Measurements from ENCODE around the gene WNT3.
"Not testable (repeated sequence)": the region's sequence is repeated elsewhere in the genome, so short reads cannot be mapped to it uniquely, and the experiment has no call there.

WNT3 gene, protein sequence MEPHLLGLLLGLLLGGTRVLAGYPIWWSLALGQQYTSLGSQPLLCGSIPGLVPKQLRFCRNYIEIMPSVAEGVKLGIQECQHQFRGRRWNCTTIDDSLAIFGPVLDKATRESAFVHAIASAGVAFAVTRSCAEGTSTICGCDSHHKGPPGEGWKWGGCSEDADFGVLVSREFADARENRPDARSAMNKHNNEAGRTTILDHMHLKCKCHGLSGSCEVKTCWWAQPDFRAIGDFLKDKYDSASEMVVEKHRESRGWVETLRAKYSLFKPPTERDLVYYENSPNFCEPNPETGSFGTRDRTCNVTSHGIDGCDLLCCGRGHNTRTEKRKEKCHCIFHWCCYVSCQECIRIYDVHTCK
- long read RNA-seq, donor 1, result 0 reads
- long read RNA-seq, donor 2, result 0 reads
- long read RNA-seq, donor 3, result 0 reads
- long read RNA-seq, donor 4, partial matches to known transcripts, result 0 of 5 reads
- long read RNA-seq, donor 4, other reads (novel, unspliced or antisense), result 5 of 5 reads
- long read RNA-seq, donor 5, result 0 reads
- long read RNA-seq, donor 6, result 0 reads
- long read RNA-seq, donor 7, result 0 reads
- long read RNA-seq, donor 8, partial matches to known transcripts, result 0 of 1 reads
- long read RNA-seq, donor 8, other reads (novel, unspliced or antisense), result 0 of 1 reads

DNA sequence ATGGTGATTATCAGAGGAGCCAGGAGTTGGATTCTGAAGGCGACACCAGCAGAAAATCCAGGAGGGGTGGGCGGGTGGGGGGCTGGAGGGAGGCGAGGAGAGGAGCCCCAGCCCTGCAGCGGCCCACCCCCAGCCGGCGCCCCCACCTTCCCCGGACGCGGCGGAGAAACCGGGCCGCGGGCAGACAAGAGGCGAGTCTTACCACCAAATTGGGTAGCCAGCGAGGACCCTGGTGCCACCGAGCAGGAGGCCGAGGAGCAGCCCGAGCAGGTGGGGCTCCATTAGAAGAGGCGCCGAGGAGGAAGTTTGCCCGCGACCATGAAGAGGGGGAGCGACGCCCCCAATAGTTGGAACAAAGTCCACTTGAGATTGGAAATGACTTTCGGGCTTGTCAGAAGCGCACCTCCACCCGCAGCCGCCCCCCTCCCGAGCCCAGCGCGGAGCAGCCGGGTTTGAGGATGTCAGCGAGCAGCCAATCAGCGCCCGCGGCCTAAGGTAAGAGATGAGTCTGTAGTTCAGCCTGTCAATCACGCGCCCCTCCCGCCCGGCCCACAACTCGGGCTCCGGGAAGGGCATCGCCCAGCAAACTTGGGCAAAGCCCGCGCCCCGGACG, at the start of gene WNT3:
WNT3 (minus strand) TSS at position 377 of the 613 bp plus-strand sequence; CDS start at position 282, 95 bp downstream.
- peak; percentile 47 for DNase-seq

DNA sequence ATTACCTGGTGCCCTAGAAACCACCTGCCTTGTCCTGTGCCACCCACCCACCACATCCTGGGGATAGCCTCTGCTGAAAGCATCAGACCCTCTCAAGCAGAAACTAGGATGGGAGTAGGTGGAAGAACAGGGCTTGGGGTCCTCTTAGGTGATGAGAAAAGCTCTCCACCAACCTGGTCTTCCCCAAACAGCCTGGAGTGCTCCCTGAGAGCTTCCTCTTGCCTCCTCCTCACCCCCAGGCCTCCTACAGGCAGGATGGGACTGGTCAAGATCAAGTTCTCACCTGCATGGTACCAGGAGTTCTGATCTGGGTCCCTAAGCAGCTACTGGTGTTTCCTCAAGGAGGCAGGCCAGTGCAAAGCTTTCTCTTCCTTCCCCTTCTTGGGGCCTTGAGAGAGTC, 48.3 kb upstream of the WNT3 start:
- no peak for DNase-seq

DNA sequence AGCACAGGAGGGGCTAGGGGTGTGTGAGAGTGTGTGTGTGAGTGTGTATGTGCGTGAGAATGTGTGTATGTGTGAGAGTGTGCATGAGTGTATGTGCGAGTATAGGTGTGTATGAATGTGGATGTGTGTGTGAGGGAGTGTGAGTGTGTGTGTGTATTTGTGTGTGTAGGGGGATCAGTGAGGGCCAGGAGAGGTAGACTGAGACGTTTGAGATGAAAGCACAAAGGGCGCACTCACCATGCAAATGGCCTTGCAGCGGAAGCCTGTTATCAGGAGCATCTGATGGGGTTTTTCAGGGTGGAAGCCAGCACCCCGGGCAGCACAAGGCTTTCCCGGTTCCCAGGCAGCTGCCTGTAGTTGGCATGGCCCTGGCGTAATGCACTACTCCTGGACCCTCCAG, 47.8 kb upstream of the WNT3 start:
- DNase-seq, result no peak

DNA sequence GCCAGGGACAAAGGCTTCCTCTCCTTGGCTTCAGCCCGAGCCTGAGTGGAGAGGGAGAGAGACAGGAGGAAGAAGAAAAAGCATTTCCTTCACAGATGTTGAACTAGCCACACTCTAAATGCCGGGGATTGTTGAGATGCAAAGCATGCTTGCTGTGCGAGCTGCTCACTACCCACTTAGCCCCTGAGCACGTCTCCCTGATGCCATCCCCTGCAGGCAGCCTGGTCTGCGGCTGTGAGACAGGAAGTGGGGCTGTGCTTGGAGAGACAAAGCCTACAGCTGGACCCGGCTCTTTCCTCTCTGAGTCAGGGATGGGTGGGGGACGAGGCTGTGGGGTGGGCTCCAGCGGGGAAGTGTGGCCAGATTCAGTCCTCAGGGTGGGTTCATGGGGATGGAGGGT, 46.6 kb upstream of the WNT3 start:
- no peak for DNase-seq

DNA sequence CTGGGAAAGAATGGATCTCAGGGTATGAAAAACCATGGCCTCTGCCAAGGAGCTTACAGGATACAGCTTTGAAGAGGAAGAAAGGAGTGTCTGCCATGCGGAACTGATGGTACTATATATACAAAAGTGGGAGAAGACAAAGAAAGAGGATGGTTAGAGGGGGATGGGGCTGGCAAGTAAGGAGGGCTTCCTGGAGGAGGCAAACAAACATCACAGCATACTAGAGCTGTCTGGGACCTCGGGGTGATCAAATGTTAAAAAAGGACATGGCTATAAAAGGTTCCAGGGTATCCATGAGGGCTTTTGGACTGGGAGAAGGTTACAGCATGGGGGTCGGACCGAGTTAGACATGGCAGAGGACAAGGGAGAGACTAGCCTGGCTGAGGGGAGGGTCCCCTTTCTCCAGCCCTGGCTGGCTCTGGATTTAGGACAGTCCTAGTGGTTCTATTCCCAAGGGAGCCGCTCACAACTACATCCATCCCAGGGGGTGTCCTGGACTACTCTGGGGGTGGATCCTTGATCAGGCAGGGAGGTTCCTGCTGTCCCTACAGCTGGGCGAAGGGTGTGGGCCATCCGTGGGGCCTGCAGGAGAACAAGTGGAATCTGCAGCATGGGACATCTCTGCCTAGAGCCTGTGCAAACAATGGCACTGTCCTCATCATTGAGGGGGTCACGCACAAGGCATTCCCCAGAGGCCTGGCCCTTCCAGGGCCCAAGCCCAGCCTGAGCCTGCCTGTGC, 45.1 kb upstream of the WNT3 start:
- DNase-seq, result no peak

DNA sequence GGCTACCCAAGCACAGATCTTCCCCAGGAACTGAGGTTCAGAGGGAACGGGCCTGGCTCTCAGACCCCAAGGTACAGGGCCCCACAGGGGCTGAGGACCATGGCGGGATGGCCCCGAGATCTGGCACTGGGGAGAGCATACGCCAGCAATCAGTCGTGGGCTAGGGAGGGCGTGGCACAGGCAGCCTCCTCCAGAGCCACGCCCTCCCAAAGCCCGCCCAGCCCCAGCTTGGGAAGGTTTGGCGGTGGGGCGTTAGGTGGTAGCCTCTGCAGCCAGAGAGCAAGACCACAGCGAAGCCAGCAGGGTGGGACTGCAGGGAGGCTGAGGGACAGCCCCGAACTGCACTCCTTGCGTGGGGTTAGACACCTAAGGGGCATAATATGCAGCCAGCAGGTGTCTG, 44.5 kb upstream of the WNT3 start:
- DNase-seq, result no peak

DNA sequence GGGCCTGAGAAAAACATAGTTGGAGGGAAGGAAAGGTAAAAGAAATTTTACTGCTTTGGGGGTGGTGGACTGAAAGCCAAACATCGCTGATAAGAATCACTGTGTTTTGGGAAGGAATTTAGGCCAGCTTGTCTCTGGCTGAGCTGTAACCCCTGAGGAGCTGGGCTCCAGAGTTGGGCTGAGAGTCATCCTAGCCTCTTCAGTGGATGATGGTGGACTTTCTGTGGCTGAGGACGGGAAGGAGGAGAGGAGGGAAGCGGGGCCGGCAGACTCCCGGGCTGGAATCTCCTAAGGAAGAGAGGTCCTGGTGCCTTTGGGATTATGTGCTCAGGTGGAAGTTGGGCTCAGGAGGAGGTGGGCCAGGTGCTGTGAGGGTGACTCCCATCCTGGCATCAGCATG, 41.5 kb upstream of the WNT3 start:
- DNase-seq, result no peak

DNA sequence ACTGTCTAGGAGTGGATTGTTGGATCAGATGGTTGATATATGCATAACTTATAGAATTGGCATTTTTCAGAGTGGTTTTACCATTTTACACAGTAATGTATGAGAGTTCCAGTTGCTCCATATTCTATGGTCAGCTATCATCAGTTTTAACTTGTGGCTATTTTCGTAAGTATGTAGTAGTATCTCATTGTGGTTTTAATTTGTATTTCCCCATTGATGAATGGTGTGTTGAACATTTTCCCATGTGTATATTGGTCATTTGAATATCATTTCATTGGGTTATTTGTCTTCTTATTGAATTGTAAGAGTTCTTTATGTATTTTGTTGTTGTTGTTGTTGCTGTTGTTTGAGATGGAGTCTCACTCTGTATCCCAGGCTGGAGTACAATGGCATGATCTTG, 39.1 kb upstream of the WNT3 start:
- no peak for DNase-seq

DNA sequence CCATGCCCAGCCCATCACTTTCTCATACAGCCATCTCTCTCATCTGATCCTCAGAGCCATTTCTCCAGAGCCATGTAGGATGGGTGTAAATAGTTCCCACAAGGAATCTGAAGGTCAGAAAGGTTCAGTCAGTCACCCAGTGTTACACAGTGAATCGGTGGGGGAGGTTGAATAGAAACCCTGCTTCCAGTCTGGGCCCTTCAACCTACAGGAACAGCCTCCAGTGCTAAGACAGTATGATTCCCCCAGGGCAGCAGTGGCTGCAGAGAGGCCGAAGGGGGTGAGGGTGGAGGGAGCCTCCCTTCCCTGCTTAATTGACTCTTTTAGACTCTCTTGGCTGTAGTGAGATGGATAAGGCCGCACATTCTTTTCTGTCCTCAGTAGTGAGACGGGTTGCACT, 36.5 kb upstream of the WNT3 start:
- no peak for DNase-seq

DNA sequence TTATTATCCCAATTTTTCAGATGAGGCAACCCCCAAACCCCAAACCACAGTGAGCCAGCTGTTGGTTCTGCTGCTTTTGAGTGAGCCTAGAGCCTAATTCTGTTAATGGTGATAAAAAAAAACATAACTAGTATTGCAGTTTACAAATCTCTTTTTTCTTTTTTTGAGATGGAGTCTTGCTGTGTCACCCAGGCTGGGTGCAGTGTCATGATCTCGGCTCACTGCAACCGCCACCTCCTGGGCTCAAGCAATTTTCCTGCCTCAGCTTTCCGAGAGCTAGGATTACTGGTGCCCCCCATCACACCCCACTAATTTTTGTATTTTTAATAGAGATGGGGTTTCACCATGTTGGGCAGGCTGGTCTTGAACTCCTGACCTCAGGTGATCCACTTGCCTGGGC, 36.0 kb upstream of the WNT3 start:
- no peak for DNase-seq

DNA sequence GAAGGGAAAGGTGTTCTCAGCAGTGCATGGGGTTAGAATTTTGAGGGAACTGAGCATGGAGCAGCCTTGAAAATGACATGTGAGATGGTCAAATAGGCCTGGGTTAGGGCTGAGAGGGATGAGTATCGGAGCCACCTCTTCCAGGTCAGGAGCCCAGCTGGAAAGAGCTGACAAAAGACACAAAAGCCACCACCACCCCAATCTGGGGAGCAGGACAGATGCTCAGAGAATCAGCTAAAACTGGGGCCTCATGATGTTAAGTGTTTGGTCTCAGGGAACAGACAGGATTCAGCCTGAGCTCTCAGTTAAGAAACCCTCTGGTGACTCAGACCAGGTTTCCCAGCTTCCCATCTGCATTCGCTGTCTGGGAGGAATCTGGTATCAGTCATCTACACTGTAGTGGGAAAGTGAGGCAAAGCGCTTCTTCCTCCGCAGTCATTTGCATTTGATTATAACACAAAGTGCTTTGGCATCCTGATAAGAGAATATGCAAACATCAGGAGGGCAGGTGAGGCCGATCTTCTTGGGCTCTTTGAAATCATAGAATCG, 35.5 kb upstream of the WNT3 start:
- no peak for DNase-seq

DNA sequence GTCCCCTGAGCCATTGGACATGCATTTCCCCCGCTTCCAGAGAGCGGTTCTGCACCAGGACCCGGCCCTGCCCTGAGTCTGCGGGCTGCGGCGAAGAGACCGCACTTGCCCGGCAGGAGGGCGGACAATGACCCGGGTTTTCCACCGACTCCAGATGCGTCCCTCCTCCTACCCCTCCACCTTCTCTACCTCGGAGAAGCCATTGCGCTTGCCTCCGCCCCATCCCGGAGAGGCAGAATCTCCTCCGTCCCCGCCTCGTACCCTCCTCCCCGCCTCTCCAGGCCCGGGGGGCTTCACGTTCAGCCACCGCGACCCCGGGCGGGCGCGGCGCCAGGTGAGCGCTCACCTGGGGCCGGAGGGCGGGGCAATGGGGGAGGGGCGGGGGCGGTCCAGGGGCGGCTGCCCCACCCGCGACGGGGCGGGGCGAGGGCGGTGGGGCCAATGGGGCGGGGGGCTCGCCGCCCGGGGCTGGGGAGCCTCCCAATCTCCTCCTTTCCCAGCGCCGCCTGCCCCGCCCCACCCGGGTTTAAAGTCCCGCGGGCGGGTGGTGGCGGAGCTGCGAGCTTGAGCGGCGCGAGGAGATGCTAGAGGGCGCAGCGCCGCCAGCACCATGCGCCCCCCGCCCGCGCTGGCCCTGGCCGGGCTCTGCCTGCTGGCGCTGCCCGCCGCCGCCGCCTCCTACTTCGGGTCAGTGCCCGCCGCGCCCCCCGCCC, 32.7 kb upstream of the WNT3 start, which contains the start of gene WNT9B:
WNT9B (plus strand) TSS at position 555 of the 713 bp plus-strand sequence; CDS start at position 611, 56 bp downstream.
- peak; percentile 57 for DNase-seq

DNA sequence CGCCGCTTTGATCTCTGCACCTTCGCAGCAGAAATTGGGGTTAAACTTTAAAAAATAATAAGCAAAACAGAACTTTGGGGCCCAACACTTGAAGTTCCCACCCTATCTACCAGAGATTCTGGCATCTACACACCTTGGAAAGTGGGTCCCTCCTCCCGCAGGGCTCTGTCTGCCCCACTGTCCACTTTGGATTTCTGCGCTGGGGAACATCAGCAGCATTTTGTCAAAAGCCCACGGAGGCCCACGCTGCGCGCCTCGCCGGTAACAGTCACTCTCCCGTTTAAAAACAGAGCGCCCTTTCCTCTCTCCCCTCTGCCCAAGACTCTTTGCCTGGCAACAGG, 32.2 kb upstream of the WNT3 start:
- DNase-seq, result no peak

DNA sequence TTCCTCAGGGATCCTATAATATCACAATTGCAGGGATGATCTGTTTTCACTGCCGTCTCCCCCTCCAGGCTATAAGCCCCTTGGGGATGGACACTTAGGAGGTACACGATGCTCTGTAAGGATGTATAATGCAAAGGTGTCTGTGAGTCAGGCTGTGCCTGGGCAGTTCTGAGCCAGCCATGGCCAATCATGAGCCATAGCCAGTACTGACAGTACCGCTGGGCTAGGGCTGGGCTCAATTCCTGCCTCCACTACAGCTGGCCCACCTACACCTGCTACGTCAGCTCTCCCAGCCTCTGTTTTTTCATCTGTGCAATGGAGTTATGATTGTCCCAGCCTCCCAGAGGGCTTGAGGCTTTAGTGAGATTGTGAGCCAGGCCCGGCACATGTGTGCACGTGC, 30.0 kb upstream of the WNT3 start:
- no peak for DNase-seq

DNA sequence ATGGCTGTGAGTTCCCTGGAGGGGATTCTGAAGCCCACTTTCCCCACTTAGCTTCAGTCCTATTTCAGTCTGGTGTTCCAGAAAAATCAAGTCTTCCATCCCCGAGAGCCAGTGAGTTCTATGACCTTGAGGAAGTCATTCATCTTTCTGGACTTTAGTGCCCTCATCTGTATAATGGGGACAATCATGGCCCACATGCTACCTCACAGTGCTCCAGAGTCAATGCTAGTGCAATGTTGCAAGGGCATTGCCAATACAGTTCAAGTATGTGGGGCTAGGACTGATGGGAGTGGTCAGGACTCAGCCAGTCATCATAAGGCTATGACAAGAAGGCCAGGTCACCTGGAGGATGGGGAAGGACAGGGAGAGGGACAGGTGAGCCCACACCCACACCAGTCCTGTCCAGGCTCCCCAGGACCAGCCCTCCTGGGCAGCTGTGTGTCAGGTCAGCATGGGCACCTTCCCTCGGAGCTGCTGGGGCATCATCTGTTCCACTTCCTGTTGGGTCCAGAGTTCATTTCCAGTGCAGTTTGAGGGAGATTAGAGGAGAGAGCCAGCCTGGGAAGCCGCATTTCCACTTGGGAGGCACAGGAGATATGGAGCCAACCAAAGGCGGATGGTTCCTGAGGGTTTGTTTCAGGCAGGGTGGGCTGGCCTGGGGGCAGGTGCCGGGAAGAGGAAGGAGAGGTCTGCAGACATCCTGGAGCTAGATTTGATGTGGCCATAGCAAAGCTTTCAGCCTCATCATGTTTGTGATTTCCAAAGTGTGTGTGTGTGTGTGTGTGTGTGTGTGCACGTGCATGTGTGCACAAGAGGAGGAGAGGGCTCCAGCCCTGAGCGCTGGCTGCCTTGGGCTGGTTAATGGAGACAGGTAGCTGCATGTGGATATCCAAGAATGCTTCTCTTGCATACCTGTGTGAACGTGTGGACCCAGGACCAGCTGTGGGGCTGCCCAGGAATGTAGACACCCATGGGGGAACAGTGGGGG, 29.0 kb upstream of the WNT3 start:
- no peak for DNase-seq

DNA sequence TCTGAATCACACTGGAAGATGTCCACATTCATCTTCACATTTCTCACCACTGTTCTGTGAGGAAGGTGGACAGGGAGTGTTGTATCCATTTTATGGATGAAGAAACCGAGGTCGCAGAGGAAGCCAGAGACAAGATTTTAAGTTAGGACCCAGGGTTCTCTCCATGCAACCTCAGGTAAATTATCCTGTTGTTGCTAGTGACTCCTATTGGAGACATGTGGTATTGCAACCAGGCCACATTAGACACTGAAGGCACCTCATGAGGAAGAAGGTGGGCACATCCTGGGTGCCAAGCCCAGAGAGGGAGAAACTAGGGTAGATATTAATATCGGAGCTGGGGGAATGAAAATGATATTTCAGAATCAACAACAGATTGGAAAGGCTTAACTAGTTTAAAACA, 24.3 kb upstream of the WNT3 start:
- DNase-seq, result no peak

DNA sequence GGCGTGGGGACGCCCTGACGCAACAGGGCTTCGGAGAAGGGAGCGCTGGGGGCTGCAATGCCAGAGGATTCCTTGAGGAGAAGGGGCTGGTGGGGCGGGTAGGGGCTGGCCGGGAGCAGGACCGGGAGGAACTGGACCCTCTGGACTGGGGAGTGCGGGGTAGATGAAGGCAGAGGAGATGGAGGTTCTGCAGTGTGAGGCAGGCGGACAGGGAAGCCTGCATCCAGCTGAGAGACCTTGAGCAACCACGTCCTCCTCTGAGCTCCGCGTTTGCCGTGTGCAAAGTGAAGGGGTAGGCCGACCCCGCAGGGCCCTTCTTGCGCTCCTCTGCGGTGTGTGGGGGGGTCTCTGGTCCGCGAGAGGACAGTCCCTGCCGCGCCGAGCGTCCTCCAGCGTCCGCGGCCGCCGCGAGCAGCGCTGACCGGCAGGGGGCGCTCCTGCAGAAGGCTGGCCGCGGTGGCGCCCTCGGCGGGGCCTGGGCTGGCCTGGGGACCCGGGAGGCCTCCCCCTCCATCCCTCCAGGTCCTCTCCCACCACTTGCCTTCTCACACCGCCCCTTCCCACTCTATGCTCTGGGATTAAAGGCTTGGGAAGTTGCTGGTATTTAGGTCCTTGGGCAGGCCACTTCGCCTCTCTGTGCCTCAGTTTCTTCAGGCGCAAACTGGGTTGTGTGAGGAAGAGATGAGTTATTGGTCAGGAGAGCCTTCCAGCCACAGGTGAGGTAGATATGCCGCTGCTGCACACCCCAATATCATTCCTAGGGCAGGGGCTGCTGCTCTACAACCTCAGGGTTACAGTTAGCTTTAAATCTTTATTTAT, 23.3 kb upstream of the WNT3 start:
- DNase-seq, result peak; percentile 64

DNA sequence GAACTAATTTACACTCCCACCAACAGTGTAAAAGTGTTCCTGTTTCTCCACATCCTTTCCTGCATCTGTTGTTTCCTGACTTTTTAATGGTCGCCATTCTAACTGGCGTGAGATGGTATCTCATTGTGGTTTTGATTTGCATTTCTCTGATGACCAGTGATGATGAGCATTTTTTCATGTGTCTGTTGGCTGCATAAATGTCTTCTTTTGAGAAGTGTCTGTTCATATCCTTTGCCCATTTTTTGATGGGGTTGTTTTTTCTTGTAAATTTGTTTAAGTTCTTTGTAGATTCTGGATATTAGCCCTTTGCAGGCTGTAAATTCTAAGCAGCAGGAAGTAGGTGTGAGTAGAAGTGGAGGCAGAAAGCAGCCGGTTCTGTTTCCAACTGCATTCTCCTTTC, 22.1 kb upstream of the WNT3 start:
- not testable (repeated sequence) for DNase-seq

DNA sequence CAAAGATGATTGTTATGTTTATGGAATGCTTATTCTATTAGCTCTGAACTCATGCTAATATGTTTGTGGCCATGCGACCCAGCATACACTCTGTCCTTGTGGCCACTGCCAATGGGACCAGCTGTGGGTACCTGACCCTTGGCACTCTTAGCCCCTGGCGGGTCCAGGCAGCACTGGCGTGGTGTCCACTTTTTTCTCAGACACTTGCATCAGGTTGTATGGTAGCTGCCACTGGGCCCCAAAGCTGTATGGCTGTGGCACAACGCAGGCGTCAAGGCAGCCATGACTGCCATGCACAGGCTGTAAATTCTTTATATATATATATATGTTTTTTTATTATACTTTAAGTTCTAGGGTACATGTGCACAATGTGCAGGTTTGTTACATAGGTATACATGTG, 20.7 kb upstream of the WNT3 start:
- DNase-seq, result no peak

DNA sequence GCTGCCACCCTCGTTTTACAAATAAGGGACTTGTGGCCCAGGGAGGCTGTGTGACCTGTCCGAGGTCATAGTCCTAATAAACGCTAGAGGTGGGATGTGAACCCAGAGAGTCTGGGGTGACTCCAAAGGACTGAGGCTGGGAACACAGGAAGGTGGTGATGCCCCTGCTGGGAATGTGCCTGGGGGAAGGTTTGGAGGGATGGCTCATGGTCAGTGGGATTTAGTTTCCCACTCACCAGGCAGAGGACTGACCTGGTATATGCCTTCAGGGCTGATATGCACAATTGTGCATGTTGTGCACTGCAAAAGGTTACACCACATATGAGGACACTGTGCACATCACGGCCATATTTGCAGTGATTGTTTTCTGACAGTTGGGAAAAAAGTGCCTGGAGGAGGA, 19.0 kb upstream of the WNT3 start:
- no peak for DNase-seq

Data from right kidney (tissue), 9 donors.